Nephron (organoid): Measurements from ENCODE around the gene MAPKAP1.

Experiments used
- H3K27ac Mint-ChIP-seq, 3 experiments: 2 replicates each; pipeline ENCODE4 v1.8.0; 2020; ENCODE audit warnings: mixed read lengths in 3 of 3, mild to moderate bottlenecking in 2 of 3, moderate library complexity in 1 of 3
- H3K27me3 Mint-ChIP-seq: 2 replicates; pipeline ENCODE4 v1.8.0; 2021; ENCODE audit warnings: low read depth, mild to moderate bottlenecking, moderate library complexity, mixed read lengths
- H3K36me3 Mint-ChIP-seq: 2 replicates; pipeline ENCODE4 v1.8.0; 2020; ENCODE audit warnings: low read depth, mixed read lengths
- H3K4me1 Mint-ChIP-seq: 2 replicates; pipeline ENCODE4 v1.8.0; 2020; ENCODE audit warnings: mixed read lengths
- H3K4me3 Mint-ChIP-seq, 3 experiments: 2 replicates each; pipeline ENCODE4 v1.8.0; 2020; ENCODE audit warnings: mild to moderate bottlenecking in 3 of 3, mixed read lengths in 3 of 3, moderate library complexity in 2 of 3
- H3K9me3 Mint-ChIP-seq: 2 replicates; pipeline ENCODE4 v1.8.0; 2020; ENCODE audit warnings: mixed read lengths
- CTCF ChIP-seq, 3 experiments: fragments of 200-600 bp; sonication (generic); IDR thresholded peaks; one replicate each; pipeline ENCODE4 v1.5.0; 2021; ENCODE audit warnings: antibody characterized with exemption in 3 of 3; ENCODE audit not compliant: unreplicated experiment in 3 of 3

The MAPKAP1 gene

GRCh38 chr9:125650271-125650737, 56.7 kb downstream of the MAPKAP1 start:
- H3K4me1 Mint-ChIP-seq = peaks cover 40% of the 10 kb centered on the region

GRCh38 chr9:125649826-125650225, 57.2 kb downstream of the MAPKAP1 start:
- Mint-ChIP-seq H3K4me3 (no peak overlapping the region), H3K4me1 (peaks cover 43% of the 10 kb centered on the region), H3K9me3 (no peaks in the 10 kb centered on the region), H3K36me3 (peaks cover 8% of the 10 kb centered on the region), H3K27me3 (no peaks in the 10 kb centered on the region), H3K27ac (no peak overlapping the region)
- no peak for TF ChIP-seq CTCF (IDR thresholded peaks at IDR 0.05; ENCODE audit: unreplicated experiment in 3 of 3)

More at GRCh38 chr9:125650271-125650737, 56.7 kb downstream of the MAPKAP1 start:
- Mint-ChIP-seq H3K27ac (no peak overlapping the region), H3K4me3 (no peak overlapping the region), H3K27me3 (no peaks in the 10 kb centered on the region), H3K9me3 (no peaks in the 10 kb centered on the region), H3K36me3 (peaks cover 8% of the 10 kb centered on the region)
- TF ChIP-seq CTCF (IDR thresholded peaks at IDR 0.05; ENCODE audit: unreplicated experiment in 3 of 3) = no peak

- Mint-ChIP-seq H3K27me3 (no peaks in the 10 kb centered on the region), H3K4me1 (peaks cover 48% of the 10 kb centered on the region), H3K9me3 (no peaks in the 10 kb centered on the region), H3K4me3 (no peak overlapping the region), H3K27ac (no peak overlapping the region), H3K36me3 (peaks cover 8% of the 10 kb centered on the region)
- no peak for TF ChIP-seq CTCF (IDR thresholded peaks at IDR 0.05; ENCODE audit: unreplicated experiment in 3 of 3)
These were observed 57.7 kb downstream of the MAPKAP1 start for GRCh38 chr9:125649315-125649714.

GRCh38 chr9:125648294-125648693, 58.7 kb downstream of the MAPKAP1 start:
- H3K9me3 Mint-ChIP-seq = no peaks in the 10 kb centered on the region
- no peak for TF ChIP-seq CTCF (IDR thresholded peaks at IDR 0.05; ENCODE audit: unreplicated experiment in 3 of 3)
- peaks cover 48% of the 10 kb centered on the region for H3K4me1 Mint-ChIP-seq
- no peaks in the 10 kb centered on the region for H3K27me3 Mint-ChIP-seq
- H3K36me3 Mint-ChIP-seq = peaks cover 8% of the 10 kb centered on the region
- no peak overlapping the region for H3K4me3 Mint-ChIP-seq
- H3K27ac Mint-ChIP-seq = no peak overlapping the region

GRCh38 chr9:125646621-125647100, 60.3 kb downstream of the MAPKAP1 start:
- Mint-ChIP-seq H3K27me3 (no peaks in the 10 kb centered on the region), H3K4me1 (peaks cover 37% of the 10 kb centered on the region), H3K36me3 (peaks cover 5% of the 10 kb centered on the region), H3K9me3 (no peaks in the 10 kb centered on the region), H3K4me3 (peak overlapping the region in 1 of 3 experiments; percentile 25), H3K27ac (peak overlapping the region; percentile 38 to 87 (median 41))
- TF ChIP-seq CTCF (IDR thresholded peaks at IDR 0.05; ENCODE audit: unreplicated experiment in 3 of 3) = no peak

GRCh38 chr9:125646217-125646616, 60.8 kb downstream of the MAPKAP1 start:
- peaks cover 37% of the 10 kb centered on the region for H3K4me1 Mint-ChIP-seq
- H3K4me3 Mint-ChIP-seq = no peak overlapping the region
- peak overlapping the region; percentile 38 to 87 (median 41) for H3K27ac Mint-ChIP-seq
- H3K27me3 Mint-ChIP-seq = no peaks in the 10 kb centered on the region
- TF ChIP-seq CTCF (IDR thresholded peaks at IDR 0.05; ENCODE audit: unreplicated experiment in 3 of 3) = no peak
- H3K9me3 Mint-ChIP-seq = no peaks in the 10 kb centered on the region
- peaks cover 5% of the 10 kb centered on the region for H3K36me3 Mint-ChIP-seq
